Ammon's horn (tissue), 1 donor: Measurements from ENCODE around the gene TTC36.
"Not testable (repeated sequence)": the region's sequence is repeated elsewhere in the genome, so short reads cannot be mapped to it uniquely, and the experiment has no call there.

Experiments
- DNase-seq: peaks from one replicate; pipeline ENCODE4 v3.0.0-alpha.2; 2016; ENCODE audit warnings: low spot score

TTC36 gene

GRCh38 chr11:118527109-118527508, at the start of gene TTC36:
TSS of gene TTC36 (plus strand) at chr11:118527474. CDS start at chr11:118527495, 21 bp downstream.
- DNase-seq: no peak

GRCh38 chr11:118481238-118481637, 46.0 kb upstream of the TTC36 start:
- DNase-seq: not testable (repeated sequence)

- no peak for DNase-seq
Measured at GRCh38 chr11:118484405-118484804, 42.9 kb upstream of the TTC36 start.

- no peak for DNase-seq
Measured at GRCh38 chr11:118485273-118485672, 42.0 kb upstream of the TTC36 start.

GRCh38 chr11:118488480-118489109, 38.7 kb upstream of the TTC36 start:
- DNase-seq: peak; percentile 88

- DNase-seq: no peak
Measured at GRCh38 chr11:118491041-118491440, 36.2 kb upstream of the TTC36 start.

GRCh38 chr11:118497831-118498230, 29.4 kb upstream of the TTC36 start:
- no peak for DNase-seq

GRCh38 chr11:118503216-118503615, 24.1 kb upstream of the TTC36 start:
- DNase-seq: no peak

- no peak for DNase-seq
Measured at GRCh38 chr11:118511601-118512000, 15.7 kb upstream of the TTC36 start.

GRCh38 chr11:118514103-118514502, 13.2 kb upstream of the TTC36 start:
- DNase-seq: no peak

- DNase-seq: no peak
Measured at GRCh38 chr11:118519549-118519948, 7.7 kb upstream of the TTC36 start.

- no peak for DNase-seq
Measured at GRCh38 chr11:118521892-118522311, 5.4 kb upstream of the TTC36 start.

GRCh38 chr11:118522571-118523072, 4.7 kb upstream of the TTC36 start:
- no peak for DNase-seq

- DNase-seq: no peak
Measured at GRCh38 chr11:118524356-118524755, 2.9 kb upstream of the TTC36 start.

GRCh38 chr11:118524757-118525470, 2.4 kb upstream of the TTC36 start:
- no peak for DNase-seq

GRCh38 chr11:118526688-118527087, 586 bp upstream of the TTC36 start:
- no peak for DNase-seq

- no peak for DNase-seq
Measured at GRCh38 chr11:118528511-118528910, 1.2 kb downstream of the TTC36 start.

- DNase-seq: no peak
Measured at GRCh38 chr11:118529584-118530175, 2.4 kb downstream of the TTC36 start.

- no peak for DNase-seq
Measured at GRCh38 chr11:118530180-118530682, 3.0 kb downstream of the TTC36 start.

- peak; percentile 57 for DNase-seq
Measured at GRCh38 chr11:118530683-118531596, 3.7 kb downstream of the TTC36 start, which contains the start of gene TMEM25. TSS of gene TMEM25 (plus strand) at chr11:118531192. CDS start at chr11:118531802, 610 bp downstream.

GRCh38 chr11:118531597-118532084, 4.4 kb downstream of the TTC36 start:
- DNase-seq: no peak
